H1 (cell line): ENCODE results near the gene KCNA5. TPM values are rescaled to one million over a fixed set of nuclear protein-coding genes. Genes with fewer than 3 reads are reported as not detected.

ENCODE experiments used
- CTCF ChIA-PET: fragments of 300-600 bp; sonication (Branson Sonifier 250); formaldehyde crosslinking; loops from one replicate; lab custom pipeline; 2021; ENCODE audit not compliant: partially characterized antibody; lab: Charles Lee
- POLR2A ChIA-PET: fragments of 300-600 bp; sonication (Branson Sonifier 250); formaldehyde crosslinking; loops from one replicate; lab custom pipeline; 2021; ENCODE audit warnings: inconsistent platforms; ENCODE audit not compliant: partially characterized antibody; lab: Charles Lee
- DNase-seq, 2 experiments: peaks; one replicate each; pipeline versions ENCODE4 v3.0.0 to v3.0.0-alpha.2; 2010 to 2022; ENCODE audit warnings: low spot score in 2 of 2, low read depth in 1 of 2, mixed read lengths in 1 of 2
- FAIRE-seq: peaks from 2 replicates; lab custom pipeline; 2011; peaks lifted over from hg19 to GRCh38; lab: Jason Lieb, UNC
- H2AFZ ChIP-seq: 2 replicates; pipeline ENCODE4 v1.8.1; 2012; ENCODE audit warnings: low read length, inconsistent platforms
- H2AK5ac ChIP-seq: 2 replicates; pipeline ENCODE4 v1.6.1; 2013; ENCODE audit warnings: low read depth, low read length
- H2BK120ac ChIP-seq: replicated peaks from 2 replicates; pipeline ENCODE3; 2013; ENCODE audit warnings: low read depth, low read length, inconsistent platforms
- H2BK12ac ChIP-seq: 2 replicates; pipeline ENCODE4 v1.6.1; 2013; ENCODE audit warnings: low read depth, low read length
- H2BK15ac ChIP-seq: 2 replicates; pipeline ENCODE4 v1.6.1; 2013; ENCODE audit warnings: low read length
- H2BK20ac ChIP-seq: 2 replicates; pipeline ENCODE4 v1.6.1; 2013; ENCODE audit warnings: low read length
- H2BK5ac ChIP-seq: 2 replicates; pipeline ENCODE4 v1.6.1; 2013; ENCODE audit warnings: low read depth, low read length
- H3K14ac ChIP-seq: 2 replicates; pipeline ENCODE4 v1.6.1; 2013; ENCODE audit warnings: inconsistent platforms; ENCODE audit not compliant: insufficient read length
- H3K18ac ChIP-seq: 2 replicates; pipeline ENCODE4 v1.6.1; 2013; ENCODE audit warnings: low read length; ENCODE audit errors: extremely low read depth
- H3K23ac ChIP-seq: 2 replicates; pipeline ENCODE4 v1.6.1; 2013; ENCODE audit warnings: inconsistent platforms; ENCODE audit not compliant: insufficient read length
- H3K23me2 ChIP-seq: 2 replicates; pipeline ENCODE4 v1.6.1; 2013; ENCODE audit warnings: low read depth, low read length
- H3K27ac ChIP-seq: 2 replicates; pipeline ENCODE4 v1.6.1; 2011; ENCODE audit warnings: low read depth, low read length, inconsistent platforms
- H3K27me3 ChIP-seq, 4 experiments: replicated peaks in 1 of 4; 1 replicate in 1 of 4; 2 replicates in 3 of 4; pipeline versions ENCODE4 v1.6.1 to v1.8.1; 2011 to 2013; ENCODE audit warnings: low read length in 3 of 4, mild to moderate bottlenecking in 3 of 4, inconsistent platforms in 2 of 4, mixed read lengths in 2 of 4, moderate library complexity in 1 of 4; ENCODE audit not compliant: control insufficient read depth in 3 of 4, insufficient read depth in 3 of 4; ENCODE audit errors: extremely low read depth in 1 of 4
- H3K36me3 ChIP-seq, 4 experiments: 2 replicates each; pipeline versions ENCODE4 v1.6.1 to v1.8.1; 2011 to 2013; ENCODE audit warnings: mild to moderate bottlenecking in 4 of 4, low read length in 3 of 4, moderate library complexity in 2 of 4, control low read depth in 1 of 4, inconsistent platforms in 1 of 4; ENCODE audit not compliant: insufficient read depth in 4 of 4, control insufficient read depth in 2 of 4
- H3K4ac ChIP-seq: replicated peaks from 2 replicates; pipeline ENCODE3; 2013; ENCODE audit warnings: low read length, low read depth, mixed read lengths, inconsistent platforms; ENCODE audit not compliant: insufficient read length
- H3K4me1 ChIP-seq, 4 experiments: replicated peaks in 1 of 4; 1 replicate in 1 of 4; 2 replicates in 3 of 4; pipeline versions ENCODE4 v1.6.1 to v1.8.1; 2011 to 2013; ENCODE audit warnings: low read length in 3 of 4, inconsistent platforms in 2 of 4, mixed read lengths in 1 of 4; ENCODE audit not compliant: insufficient read depth in 4 of 4, control insufficient read depth in 3 of 4
- H3K4me2 ChIP-seq, 2 experiments: 2 replicates each; pipeline versions ENCODE4 v1.6.1 to v1.8.1; 2011 to 2013; ENCODE audit warnings: low read depth in 2 of 2, low read length in 2 of 2, control low read depth in 1 of 2, inconsistent platforms in 1 of 2, mild to moderate bottlenecking in 1 of 2; ENCODE audit not compliant: insufficient read depth in 1 of 2
- H3K4me3 ChIP-seq, 4 experiments: fragments of 200-600, 300-600 bp in 1 of 4; sonication (generic), shearing (Covaris generic), sonication (Bioruptor Twin) in 1 of 4; 2 replicates each; pipeline versions ENCODE4 v1.5.1 to v1.8.1; 2011 to 2016; ENCODE audit warnings: low read length in 4 of 4, low read depth in 3 of 4, control low read depth in 2 of 4, inconsistent platforms in 2 of 4, mild to moderate bottlenecking in 2 of 4, mixed read lengths in 1 of 4, moderate library complexity in 1 of 4; ENCODE audit not compliant: insufficient read depth in 2 of 4; ENCODE audit errors: extremely low read depth in 1 of 4
- H3K56ac ChIP-seq: replicated peaks from 2 replicates; pipeline ENCODE3; 2013; ENCODE audit warnings: low read depth, mild to moderate bottlenecking, mixed read lengths, low read length, inconsistent platforms; ENCODE audit not compliant: insufficient read length
- H3K79me1 ChIP-seq: 2 replicates; pipeline ENCODE4 v1.6.1; 2013; ENCODE audit warnings: low read depth, low read length, control low read depth
- H3K79me2 ChIP-seq, 2 experiments: 2 replicates each; pipeline versions ENCODE4 v1.6.1 to v1.8.1; 2012 to 2013; ENCODE audit warnings: low read length in 2 of 2, mild to moderate bottlenecking in 2 of 2, inconsistent platforms in 1 of 2; ENCODE audit not compliant: insufficient read depth in 2 of 2, control insufficient read depth in 1 of 2
- H3K9ac ChIP-seq, 4 experiments: replicated peaks in 1 of 4; 1 replicate in 1 of 4; 2 replicates in 3 of 4; pipeline versions ENCODE4 v1.6.1 to v1.8.1; 2011 to 2013; ENCODE audit warnings: low read depth in 3 of 4, low read length in 3 of 4, control low read depth in 2 of 4, mild to moderate bottlenecking in 2 of 4, moderate library complexity in 2 of 4, inconsistent platforms in 1 of 4; ENCODE audit errors: extremely low read depth in 1 of 4
- H3K9me3 ChIP-seq, 2 experiments: 2 replicates each; pipeline versions ENCODE4 v1.6.1 to v1.8.1; 2012 to 2013; ENCODE audit warnings: mild to moderate bottlenecking in 2 of 2, moderate library complexity in 2 of 2, control low read depth in 1 of 2, inconsistent platforms in 1 of 2, low read depth in 1 of 2, low read length in 1 of 2, mixed read lengths in 1 of 2; ENCODE audit not compliant: insufficient read depth in 2 of 2
- H4K20me1 ChIP-seq, 2 experiments: replicated peaks in 1 of 2; 2 replicates each; pipeline versions ENCODE3 to v1.8.1; 2011 to 2013; ENCODE audit warnings: inconsistent platforms in 2 of 2, low read length in 2 of 2, mild to moderate bottlenecking in 1 of 2; ENCODE audit not compliant: insufficient read depth in 2 of 2, control insufficient read depth in 1 of 2
- H4K5ac ChIP-seq: 2 replicates; pipeline ENCODE4 v1.6.1; 2013; ENCODE audit warnings: low read length, low read depth, mixed read lengths, inconsistent platforms; ENCODE audit not compliant: insufficient read length
- H4K8ac ChIP-seq: 2 replicates; pipeline ENCODE4 v1.8.0; 2013; ENCODE audit warnings: mild to moderate bottlenecking, moderate library complexity, low read length, inconsistent platforms; ENCODE audit not compliant: insufficient read depth; ENCODE audit errors: extremely low read depth
- H4K91ac ChIP-seq: replicated peaks from 2 replicates; pipeline ENCODE3; 2013; ENCODE audit warnings: low read length, mixed read lengths, inconsistent platforms; ENCODE audit not compliant: insufficient read length
- CBX5 ChIP-seq: fragments of 300-800, 300-1000 bp; sonication (generic); IDR thresholded peaks from 2 replicates; pipeline ENCODE4 v1.7.1; 2016; ENCODE audit warnings: antibody characterized with exemption, low read length, low read depth
- CTBP2 ChIP-seq: IDR thresholded peaks from 2 replicates; pipeline ENCODE4 v1.7.0; 2011; ENCODE audit warnings: borderline replicate concordance, mild to moderate bottlenecking, moderate library complexity, mixed read lengths, low read length; ENCODE audit not compliant: insufficient read depth, insufficient read length
- E2F6 ChIP-seq: IDR thresholded peaks from 2 replicates; pipeline ENCODE4 v1.6.1; 2012; ENCODE audit warnings: inconsistent platforms
- JUN ChIP-seq: IDR thresholded peaks from 2 replicates; pipeline ENCODE4 v1.6.1; 2011; ENCODE audit warnings: low read depth, mild to moderate bottlenecking, improper control_type of control experiment, low read length
- JUND ChIP-seq: IDR thresholded peaks from 2 replicates; pipeline ENCODE4 v1.6.1; 2011; ENCODE audit warnings: mild to moderate bottlenecking, improper control_type of control experiment, low read length
- KDM1A ChIP-seq: fragments of 200-600, 300-600 bp; sonication (generic); IDR thresholded peaks from 2 replicates; pipeline ENCODE4 v1.7.1; 2016; ENCODE audit warnings: mild to moderate bottlenecking, low read length, borderline replicate concordance
- NRF1 ChIP-seq: IDR thresholded peaks from 2 replicates; pipeline ENCODE4 v1.6.1; 2011; ENCODE audit warnings: mild to moderate bottlenecking, low read depth, low read length, improper control_type of control experiment
- RNF2 ChIP-seq: fragments of 200-900, 300-1000 bp; sonication (generic); IDR thresholded peaks from 2 replicates; pipeline ENCODE4 v1.7.1; 2016; ENCODE audit warnings: borderline replicate concordance, low read depth, mild to moderate bottlenecking, antibody characterized with exemption, low read length; ENCODE audit not compliant: poor library complexity, severe bottlenecking; ENCODE audit errors: missing control alignments
- RXRA ChIP-seq: IDR thresholded peaks from 2 replicates; pipeline ENCODE4 v1.6.1; 2011; ENCODE audit warnings: low read depth, mild to moderate bottlenecking, low read length, moderate library complexity; ENCODE audit not compliant: insufficient read depth
- TAF7 ChIP-seq: optimal IDR thresholded peaks from 2 replicates; pipeline ENCODE3; 2011; ENCODE audit warnings: low read depth, mild to moderate bottlenecking, inconsistent platforms, low read length, moderate library complexity, borderline replicate concordance
- TBP ChIP-seq: IDR thresholded peaks from 2 replicates; pipeline ENCODE4 v1.6.1; 2011; ENCODE audit warnings: low read depth, low read length, improper control_type of control experiment
- ZNF274 ChIP-seq: IDR thresholded peaks from 2 replicates; pipeline ENCODE4 v1.7.0; 2012; ENCODE audit warnings: low read length, borderline replicate concordance; ENCODE audit errors: extremely low read depth
- WGBS, 2 experiments: shearing (Covaris generic) in 1 of 2; methylation state at CpG; one replicate each; pipeline versions ENCODE4 v1.1.6 to v1.1.7; 2013 to 2015; ENCODE audit warnings: low lambda C conversion rate in 2 of 2, mixed read lengths in 2 of 2, inconsistent platforms in 1 of 2, low coverage in 1 of 2, missing lambda C conversion rate in 1 of 2; ENCODE audit not compliant: insufficient replicate concordance in 2 of 2, insufficient coverage in 1 of 2, insufficient read length in 1 of 2; ENCODE audit errors: extremely low coverage in 1 of 2, missing lambda C conversion rate in 1 of 2; 5-methylcytosine and 5-hydroxymethylcytosine counted together
- polyA plus RNA-seq, 7 experiments: library from polyadenylated mRNA; depleted of rRNA in 3 of 7; stranded (reverse) in 5 of 7; unstranded in 2 of 7; fragments of >200 nt in 5 of 7; fragments of 200-250 nt in 2 of 7; gene quantifications; 1 replicate in 5 of 7; 2 replicates in 1 of 7; 4 replicates in 1 of 7; pipeline versions ENCODE4 v1.2.1 to v1.2.3, GENCODE V29; 2011 to 2013; ENCODE audit warnings: missing spikeins in 2 of 7, mixed read lengths in 2 of 7
- total RNA-seq: library from RNA; stranded (reverse); fragmentation: NEBNext Ultra II Directional; extraction: Animal tissue kit (Norgen Biotek cat#: 25700); gene quantifications from 2 replicates; pipeline ENCODE4 v1.2.1, GENCODE V29; 2021

Gene KCNA5
- total and polyA plus RNA-seq, 2 of the 8 experiments (the other 6 are each of a cell fraction or from before 2014, with no cell fraction given) = 0.20 to 0.29 TPM

GRCh38 chr12:5038781-5039311 lies 4.8 kb upstream of the KCNA5 start:
- Histone ChIP-seq H2BK12ac (no peak overlapping the region), H4K91ac (no peak overlapping the region), H3K79me2 (no peaks in the 10 kb centered on the region), H3K18ac (no peak overlapping the region), H2BK120ac (no peak overlapping the region), H3K23ac (no peak overlapping the region), H3K4me3 (no peak overlapping the region), H3K9me3 (no peaks in the 10 kb centered on the region; a peak in 1 of 4 replicates), H3K56ac (no peak overlapping the region), H2AFZ (no peak overlapping the region), H3K23me2 (peaks cover 4% of the 10 kb centered on the region; the same call in 1 of the 2 replicates), H2BK15ac (no peak overlapping the region), H3K9ac (no peak overlapping the region), H3K36me3 (no peaks in the 10 kb centered on the region), H2AK5ac (no peak overlapping the region), H2BK5ac (no peak overlapping the region), H4K20me1 (peaks cover 0 to 1% of the 10 kb centered on the region in 2 experiments), H3K4ac (no peak overlapping the region), H3K4me2 (no peak overlapping the region), H3K27me3 (peaks cover 9 to 27% (median 20%) of the 10 kb centered on the region in 4 experiments), H3K27ac (no peak overlapping the region), H2BK20ac (no peak overlapping the region), H4K8ac (no peak overlapping the region), H3K4me1 (peaks cover 0 to 5% (median 3%) of the 10 kb centered on the region in 4 experiments; a peak in 4 of 7 replicates), H4K5ac (no peak overlapping the region), H3K79me1 (no peaks in the 10 kb centered on the region), H3K14ac (no peak overlapping the region)
- no peak for DNase-seq
- ChIA-PET CTCF (interaction anchor here (1.0 to 2.3 kb wide), 4 partner anchors 8 to 183 kb away, joined by 3 to 11 read pairs (median 6); no protein-coding TSS in a partner anchor), POLR2A (no interaction called here)
- WGBS, 2 experiments = 28% methylated on average over 4 of the region's 4 CpGs; no CpG with 5 or more reads in 1 of the 2 experiments
- FAIRE-seq = no peak
- no peak for TF ChIP-seq RXRA
- TF ChIP-seq TAF7 = no peak
- TF ChIP-seq JUN = no peak
- no peak for TF ChIP-seq NRF1
- TF ChIP-seq ZNF274 = no peak
- TF ChIP-seq E2F6 = no peak
- no peak for TF ChIP-seq KDM1A
- no peak for TF ChIP-seq CTBP2
- no peak for TF ChIP-seq TBP
- no peak for TF ChIP-seq CBX5
- TF ChIP-seq RNF2 = no peak
- no peak for TF ChIP-seq JUND
